ENCODE data around the gene KIF25.
"Not testable (repeated sequence)": the region's sequence is repeated elsewhere in the genome, so short reads cannot be mapped to it uniquely, and the experiment has no call there.

The KIF25 gene

GRCh38 chr6:168073937-168074730 is 76.7 kb downstream of the KIF25 start:
- ATAC-seq (no peak), DNase-seq (no peak)
- no peaks in the 10 kb centered on the region for H3K27me3 Mint-ChIP-seq
- no peaks in the 10 kb centered on the region for H3K4me1 Mint-ChIP-seq
- H3K36me3 Mint-ChIP-seq (ENCODE audit: low read depth) = no peaks in the 10 kb centered on the region
- H3K27ac Mint-ChIP-seq = no peak overlapping the region
- H3K4me3 Mint-ChIP-seq = no peak overlapping the region
- no peaks in the 10 kb centered on the region for H3K9me3 Mint-ChIP-seq

- H3K27me3 Mint-ChIP-seq = no peaks in the 10 kb centered on the region
- DNase-seq (no peak), ATAC-seq (no peak)
- H3K36me3 Mint-ChIP-seq (ENCODE audit: low read depth) = no peaks in the 10 kb centered on the region
- H3K27ac Mint-ChIP-seq = no peak overlapping the region
- H3K4me1 Mint-ChIP-seq = no peaks in the 10 kb centered on the region
- no peaks in the 10 kb centered on the region for H3K9me3 Mint-ChIP-seq
- H3K4me3 Mint-ChIP-seq = no peak overlapping the region
These were observed 77.7 kb downstream of the KIF25 start for GRCh38 chr6:168075216-168075615.

- Mint-ChIP-seq H3K4me3 (no peak overlapping the region), H3K27me3 (no peaks in the 10 kb centered on the region), H3K27ac (no peak overlapping the region)
These were observed 78.3 kb downstream of the KIF25 start for GRCh38 chr6:168075787-168076202.

GRCh38 chr6:168077401-168077800 is 79.9 kb downstream of the KIF25 start:
- H3K4me1 Mint-ChIP-seq; H3K36me3 Mint-ChIP-seq (ENCODE audit: low read depth); H3K4me3 Mint-ChIP-seq; ATAC-seq; H3K27me3 Mint-ChIP-seq; H3K27ac Mint-ChIP-seq; DNase-seq; H3K9me3 Mint-ChIP-seq: not testable (repeated sequence)

More at GRCh38 chr6:168075787-168076202, 78.3 kb downstream of the KIF25 start:
- DNase-seq (no peak), ATAC-seq (no peak)
- Mint-ChIP-seq H3K9me3 (no peaks in the 10 kb centered on the region), H3K36me3 (ENCODE audit: low read depth) (no peaks in the 10 kb centered on the region), H3K4me1 (no peaks in the 10 kb centered on the region)

GRCh38 chr6:168078175-168078942 is 80.9 kb downstream of the KIF25 start:
- Mint-ChIP-seq H3K4me3 (no peak overlapping the region), H3K27me3 (no peaks in the 10 kb centered on the region), H3K27ac (no peak overlapping the region), H3K9me3 (no peaks in the 10 kb centered on the region), H3K4me1 (no peaks in the 10 kb centered on the region), H3K36me3 (ENCODE audit: low read depth) (no peaks in the 10 kb centered on the region)
- no peak for ATAC-seq
- no peak for DNase-seq

- Mint-ChIP-seq H3K9me3 (no peaks in the 10 kb centered on the region), H3K4me1 (no peaks in the 10 kb centered on the region), H3K27ac (no peak within 1 kb of the TSS), H3K4me3 (no peak within 1 kb of the TSS), H3K36me3 (ENCODE audit: low read depth) (no peaks in the 10 kb centered on the region), H3K27me3 (no peaks in the 10 kb centered on the region)
- DNase-seq = no peak
- ATAC-seq = no peak
These were observed 81.5 kb downstream of the KIF25 start, which contains the start of gene FRMD1 for GRCh38 chr6:168078943-168079405. Gene FRMD1 (minus strand): TSS chr6:168079212. CDS start chr6:168079094, 118 bp downstream.

GRCh38 chr6:168080393-168081077 is 83.1 kb downstream of the KIF25 start:
- Mint-ChIP-seq H3K27me3 (no peaks in the 10 kb centered on the region), H3K27ac (no peak overlapping the region), H3K36me3 (ENCODE audit: low read depth) (no peaks in the 10 kb centered on the region), H3K9me3 (no peaks in the 10 kb centered on the region), H3K4me3 (no peak overlapping the region), H3K4me1 (no peaks in the 10 kb centered on the region)
- ATAC-seq (no peak), DNase-seq (no peak)

- H3K27me3 Mint-ChIP-seq = no peaks in the 10 kb centered on the region
- ATAC-seq (no peak), DNase-seq (no peak)
- no peaks in the 10 kb centered on the region for H3K4me1 Mint-ChIP-seq
- no peaks in the 10 kb centered on the region for H3K9me3 Mint-ChIP-seq
- no peak overlapping the region for H3K27ac Mint-ChIP-seq
- H3K4me3 Mint-ChIP-seq = no peak overlapping the region
- H3K36me3 Mint-ChIP-seq (ENCODE audit: low read depth) = no peaks in the 10 kb centered on the region
These were observed 84.5 kb downstream of the KIF25 start for GRCh38 chr6:168081858-168082546.

GRCh38 chr6:168082860-168083513 is 85.5 kb downstream of the KIF25 start:
- ATAC-seq (no peak), DNase-seq (no peak)
- no peaks in the 10 kb centered on the region for H3K9me3 Mint-ChIP-seq
- H3K4me3 Mint-ChIP-seq = no peak overlapping the region
- no peaks in the 10 kb centered on the region for H3K36me3 Mint-ChIP-seq (ENCODE audit: low read depth)
- no peaks in the 10 kb centered on the region for H3K4me1 Mint-ChIP-seq
- H3K27me3 Mint-ChIP-seq = no peaks in the 10 kb centered on the region
- H3K27ac Mint-ChIP-seq = no peak overlapping the region

GRCh38 chr6:168083514-168083885 is 86.0 kb downstream of the KIF25 start:
- DNase-seq = no peak
- Mint-ChIP-seq H3K9me3 (no peaks in the 10 kb centered on the region), H3K27me3 (no peaks in the 10 kb centered on the region), H3K36me3 (ENCODE audit: low read depth) (no peaks in the 10 kb centered on the region), H3K27ac (no peak overlapping the region), H3K4me3 (no peak overlapping the region), H3K4me1 (no peaks in the 10 kb centered on the region)
- no peak for ATAC-seq

GRCh38 chr6:168084465-168085160 is 87.1 kb downstream of the KIF25 start:
- Mint-ChIP-seq H3K9me3 (no peaks in the 10 kb centered on the region), H3K27ac (no peak overlapping the region), H3K4me3 (no peak overlapping the region), H3K27me3 (no peaks in the 10 kb centered on the region), H3K4me1 (no peaks in the 10 kb centered on the region), H3K36me3 (ENCODE audit: low read depth) (no peaks in the 10 kb centered on the region)
- no peak for DNase-seq
- ATAC-seq = no peak

- ATAC-seq = no peak
- no peaks in the 10 kb centered on the region for H3K4me1 Mint-ChIP-seq
- no peaks in the 10 kb centered on the region for H3K27me3 Mint-ChIP-seq
- no peaks in the 10 kb centered on the region for H3K9me3 Mint-ChIP-seq
- DNase-seq = no peak
- no peaks in the 10 kb centered on the region for H3K36me3 Mint-ChIP-seq (ENCODE audit: low read depth)
- H3K4me3 Mint-ChIP-seq = no peak overlapping the region
- no peak overlapping the region for H3K27ac Mint-ChIP-seq
These were observed 88.6 kb downstream of the KIF25 start for GRCh38 chr6:168086066-168086465.

- no peaks in the 10 kb centered on the region for H3K27me3 Mint-ChIP-seq
- no peaks in the 10 kb centered on the region for H3K4me1 Mint-ChIP-seq
- no peak overlapping the region for H3K4me3 Mint-ChIP-seq
- H3K9me3 Mint-ChIP-seq = no peaks in the 10 kb centered on the region
- ATAC-seq (no peak), DNase-seq (no peak)
- H3K36me3 Mint-ChIP-seq (ENCODE audit: low read depth) = no peaks in the 10 kb centered on the region
- H3K27ac Mint-ChIP-seq = no peak overlapping the region
These were observed 89.1 kb downstream of the KIF25 start for GRCh38 chr6:168086616-168087015.

All from activated naive CD8-positive, alpha-beta T cell treated with anti-CD3 and anti-CD28 coated beads, Interleukin-2, amount 50 U/mL, for 24 hours (primary cell).